Fibroblast of the aortic adventitia (primary cell): ENCODE data around the gene UGT2B11. TPM values are rescaled to one million over a fixed set of nuclear protein-coding genes. Genes with fewer than 3 reads are reported as not detected.
A peak's percentile ranks its signal among the peaks of the same experiment; 100 is the strongest.
"Not testable (repeated sequence)": the region's sequence is repeated elsewhere in the genome, so short reads cannot be mapped to it uniquely, and the experiment has no call there.

Experiments used
- DNase-seq: peaks from one replicate; pipeline ENCODE4 v3.0.0-alpha.2; 2010; ENCODE audit warnings: low read depth
- H3K4me3 ChIP-seq: 2 replicates; pipeline ENCODE4 v1.5.1; 2011; ENCODE audit warnings: low read depth, mild to moderate bottlenecking, control low read depth, low read length, moderate library complexity
- total RNA-seq: library from RNA; depleted of rRNA; stranded (reverse); fragments of >200 nt; gene quantifications from 2 replicates; pipeline ENCODE4 v1.2.3, GENCODE V29; 2012; ENCODE audit warnings: low replicate concordance
- TF ChIP-seq, protein P1 (sequence below): IDR thresholded peaks from 2 replicates; pipeline ENCODE4 v1.5.1; 2011; ENCODE audit warnings: mild to moderate bottlenecking, low read length, control low read depth, inconsistent platforms; ENCODE audit not compliant: insufficient read depth

Gene UGT2B11
- total RNA-seq, 1 donor, result not detected

DNA sequence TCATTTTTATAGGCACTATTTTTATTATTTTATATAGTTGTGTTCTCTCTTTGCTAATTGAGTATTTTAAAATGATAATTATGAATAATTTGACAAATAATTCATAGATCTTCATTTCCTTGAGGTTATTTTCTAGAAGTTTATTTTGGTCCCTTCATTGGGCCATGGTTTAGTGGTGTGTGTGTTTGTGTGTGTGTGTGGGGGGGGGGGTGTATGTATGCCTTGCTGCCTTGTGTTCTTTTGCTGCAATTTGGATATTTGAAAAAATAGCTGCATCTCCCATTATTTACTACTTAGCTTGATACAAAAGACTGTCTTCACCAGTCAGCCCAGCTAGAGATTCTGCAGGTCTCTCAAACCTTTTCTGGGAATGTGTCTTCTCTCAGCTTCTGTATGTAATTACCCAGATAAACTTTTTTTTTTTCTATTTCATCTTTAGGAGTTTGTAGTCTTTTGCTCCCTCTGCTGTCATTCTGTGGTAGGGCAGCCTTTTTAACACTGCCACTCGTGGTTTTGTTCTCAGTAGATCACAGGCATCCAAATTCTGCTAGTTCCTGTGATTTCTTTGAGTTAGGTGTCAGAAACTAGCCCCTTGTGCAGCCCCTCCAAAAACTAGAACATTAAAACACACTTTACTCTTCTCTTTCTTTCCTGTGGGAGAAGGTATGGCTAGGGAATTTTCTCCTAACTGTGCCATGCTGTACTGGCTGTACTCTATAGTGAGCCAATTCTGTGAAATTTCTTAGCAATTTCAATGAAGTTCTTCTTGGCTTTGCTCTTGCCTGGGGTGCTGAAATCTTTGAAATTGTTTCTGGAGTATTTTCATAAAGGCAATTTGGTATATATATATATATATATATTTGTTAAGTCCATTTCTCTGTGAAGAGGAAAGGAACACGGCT lies 44.1 kb downstream of the UGT2B11 start:
- not testable (repeated sequence) for H3K4me3 ChIP-seq
- TF ChIP-seq, protein P1, sequence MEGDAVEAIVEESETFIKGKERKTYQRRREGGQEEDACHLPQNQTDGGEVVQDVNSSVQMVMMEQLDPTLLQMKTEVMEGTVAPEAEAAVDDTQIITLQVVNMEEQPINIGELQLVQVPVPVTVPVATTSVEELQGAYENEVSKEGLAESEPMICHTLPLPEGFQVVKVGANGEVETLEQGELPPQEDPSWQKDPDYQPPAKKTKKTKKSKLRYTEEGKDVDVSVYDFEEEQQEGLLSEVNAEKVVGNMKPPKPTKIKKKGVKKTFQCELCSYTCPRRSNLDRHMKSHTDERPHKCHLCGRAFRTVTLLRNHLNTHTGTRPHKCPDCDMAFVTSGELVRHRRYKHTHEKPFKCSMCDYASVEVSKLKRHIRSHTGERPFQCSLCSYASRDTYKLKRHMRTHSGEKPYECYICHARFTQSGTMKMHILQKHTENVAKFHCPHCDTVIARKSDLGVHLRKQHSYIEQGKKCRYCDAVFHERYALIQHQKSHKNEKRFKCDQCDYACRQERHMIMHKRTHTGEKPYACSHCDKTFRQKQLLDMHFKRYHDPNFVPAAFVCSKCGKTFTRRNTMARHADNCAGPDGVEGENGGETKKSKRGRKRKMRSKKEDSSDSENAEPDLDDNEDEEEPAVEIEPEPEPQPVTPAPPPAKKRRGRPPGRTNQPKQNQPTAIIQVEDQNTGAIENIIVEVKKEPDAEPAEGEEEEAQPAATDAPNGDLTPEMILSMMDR, result peak; percentile 45
- peak; percentile 69 for DNase-seq

DNA sequence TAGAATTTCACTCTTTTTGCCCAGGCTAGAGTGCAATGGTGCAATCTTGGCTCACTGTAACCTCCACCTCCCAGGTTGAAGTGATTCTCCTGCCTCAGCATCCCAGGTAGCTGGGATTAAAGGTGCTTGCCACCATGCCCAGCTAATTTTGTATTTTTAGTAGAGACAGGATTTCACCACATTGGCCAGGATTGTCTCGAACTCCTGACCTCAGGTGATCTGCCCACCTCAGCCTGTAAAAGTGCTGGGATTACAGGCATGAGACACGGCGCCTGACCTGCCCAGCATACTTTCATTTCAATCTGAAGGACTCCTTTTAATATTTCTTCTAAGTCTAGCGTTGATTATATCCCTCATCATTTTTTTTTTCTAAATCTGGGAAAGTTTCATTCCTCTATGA lies 45.4 kb downstream of the UGT2B11 start:
- H3K4me3 ChIP-seq, DNase-seq: not testable (repeated sequence)

DNA sequence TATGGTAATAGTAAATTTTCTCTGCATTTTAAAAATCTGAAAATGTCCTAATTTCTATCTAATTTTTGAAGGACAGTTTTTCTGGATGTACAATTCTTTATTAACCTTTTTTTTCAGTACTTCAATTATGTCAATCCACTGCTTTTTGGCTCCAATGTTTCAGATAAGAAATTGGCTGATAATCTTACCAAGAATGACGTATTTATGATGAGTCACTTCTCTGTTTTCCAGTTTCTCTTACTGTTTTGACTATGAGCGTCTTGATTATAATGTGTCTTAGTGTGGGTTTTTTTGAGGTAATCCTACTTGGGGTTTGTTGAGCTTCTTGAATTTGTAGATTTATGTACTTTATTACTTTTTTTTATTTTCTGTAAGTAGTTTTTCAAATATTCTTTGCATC lies 47.2 kb downstream of the UGT2B11 start:
- DNase-seq, result peak; percentile 48
- TF ChIP-seq, protein P1, result no peak
- H3K4me3 ChIP-seq, result no peak overlapping the region

DNA sequence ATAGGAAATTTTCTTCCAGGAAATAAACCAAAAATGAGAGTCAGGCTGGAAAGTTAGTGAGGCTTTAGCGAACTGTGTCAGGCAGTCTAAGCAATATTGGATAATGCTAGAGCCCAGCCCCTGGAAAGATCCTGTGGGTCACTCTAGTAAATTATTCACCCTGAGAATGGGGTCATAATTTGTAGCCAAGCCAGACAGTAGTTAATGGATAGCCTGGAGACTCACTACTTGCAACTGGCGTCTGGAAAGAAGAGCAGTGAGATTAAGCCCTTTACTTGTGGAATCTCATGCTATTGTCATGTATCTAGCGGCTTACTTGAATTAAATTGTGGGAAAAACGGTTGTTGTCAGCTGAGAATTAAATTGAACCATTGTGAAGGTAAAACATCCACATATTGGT lies 48.2 kb downstream of the UGT2B11 start:
- DNase-seq, H3K4me3 ChIP-seq: not testable (repeated sequence)

DNA sequence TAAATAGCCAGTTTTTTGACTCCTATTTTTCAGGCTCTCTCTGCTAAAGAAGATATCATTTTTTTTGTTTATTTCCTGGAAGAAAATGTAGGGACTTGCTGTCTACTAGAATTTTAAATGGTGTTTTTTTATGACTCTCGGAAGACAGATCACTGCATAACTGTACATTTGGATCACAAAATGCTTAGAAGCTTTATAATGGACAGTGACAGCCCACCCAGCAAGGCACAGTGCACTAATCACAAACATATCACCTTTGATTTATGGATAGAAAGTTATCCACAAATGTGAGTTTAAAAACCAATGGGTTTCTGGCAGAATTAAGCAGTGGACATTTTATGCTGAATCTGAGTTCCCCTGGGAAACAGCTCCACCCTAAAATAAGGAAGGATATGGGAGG lies 48.8 kb downstream of the UGT2B11 start:
- DNase-seq, H3K4me3 ChIP-seq: not testable (repeated sequence)

DNA sequence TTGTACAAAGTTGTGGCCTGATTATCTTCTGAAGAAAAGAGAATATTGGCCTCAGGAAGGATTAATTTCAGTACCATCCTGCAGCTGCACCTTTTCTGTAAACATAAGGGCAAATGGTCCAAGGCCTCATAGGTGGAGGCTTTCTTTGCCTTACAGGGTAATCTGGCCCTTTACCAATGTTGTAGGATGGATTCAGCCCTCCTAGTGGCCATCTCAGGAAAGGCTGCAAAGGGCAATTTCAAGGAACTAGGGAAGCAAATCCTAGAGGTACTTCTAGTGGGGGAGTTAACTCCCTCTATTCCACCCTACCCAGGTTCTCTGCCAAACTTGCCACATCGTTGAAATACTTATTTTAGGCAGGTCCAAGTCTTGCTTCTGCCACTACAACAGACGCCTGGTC lies 57.6 kb downstream of the UGT2B11 start:
- H3K4me3 ChIP-seq, result no peak overlapping the region
- TF ChIP-seq, protein P1, result peak; percentile 40
- peak; percentile 2 for DNase-seq

DNA sequence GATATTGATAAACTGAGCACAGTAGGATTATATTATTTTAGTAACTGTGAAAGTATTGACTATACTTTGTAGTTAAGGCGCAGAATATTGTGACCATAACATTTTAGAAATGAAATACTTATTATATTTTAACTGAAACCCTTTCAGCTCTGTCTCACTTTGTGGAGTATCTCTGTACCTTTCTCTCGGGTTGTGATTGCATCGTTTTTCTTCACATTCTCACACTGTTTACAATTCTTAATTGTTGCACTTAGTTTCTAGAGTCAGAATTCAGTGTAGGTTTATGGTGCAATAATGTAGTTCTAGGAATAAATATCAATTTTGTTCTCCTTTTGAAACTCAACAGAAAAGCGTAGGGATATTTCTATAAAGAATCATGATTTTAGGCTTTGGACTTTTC lies 60.5 kb downstream of the UGT2B11 start:
- no peak for DNase-seq
- H3K4me3 ChIP-seq, result no peak overlapping the region
- TF ChIP-seq, protein P1, result no peak

Other genes starting within 250 kb of the UGT2B11 start
- not detected in 2 replicates for gene UGT2B7, start 118.3 kb downstream of the UGT2B11 start, total RNA-seq
- gene UGT2B28, start 65.7 kb upstream of the UGT2B11 start, total RNA-seq, result not detected in 2 replicates